Middle frontal gyrus (tissue), 1 donor: ENCODE results near the gene NRAP.
A peak's percentile ranks its signal among the peaks of the same experiment; 100 is the strongest.

Experiments used
- DNase-seq: peaks from one replicate; pipeline ENCODE4 v3.0.0-alpha.2; 2015; ENCODE audit warnings: low spot score; ENCODE audit errors: extremely low spot score

NRAP gene

DNA sequence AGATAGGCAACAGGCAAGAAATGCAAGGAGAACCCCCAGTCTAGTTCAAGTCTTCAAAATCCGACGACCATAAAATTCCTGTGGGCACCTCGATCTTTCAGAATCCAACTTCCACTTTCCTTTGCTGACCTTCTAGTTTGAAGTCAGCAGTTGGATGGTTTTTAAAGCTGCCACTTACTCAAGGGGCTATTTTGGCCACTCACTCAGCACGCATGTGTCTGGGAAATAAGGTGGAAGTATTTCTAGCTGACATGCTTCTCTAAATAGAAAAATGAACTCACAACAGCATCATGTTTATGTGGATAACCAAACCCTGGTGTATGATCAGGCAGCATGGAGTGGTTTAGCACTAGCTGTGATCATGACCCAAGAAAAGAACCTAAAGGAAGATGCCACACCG lies at the start of gene NRAP:
TSS of gene NRAP (minus strand) at position 134 of the 400 bp plus-strand sequence. CDS start 159 bp downstream, outside the sequence.
- DNase-seq = no peak

DNA sequence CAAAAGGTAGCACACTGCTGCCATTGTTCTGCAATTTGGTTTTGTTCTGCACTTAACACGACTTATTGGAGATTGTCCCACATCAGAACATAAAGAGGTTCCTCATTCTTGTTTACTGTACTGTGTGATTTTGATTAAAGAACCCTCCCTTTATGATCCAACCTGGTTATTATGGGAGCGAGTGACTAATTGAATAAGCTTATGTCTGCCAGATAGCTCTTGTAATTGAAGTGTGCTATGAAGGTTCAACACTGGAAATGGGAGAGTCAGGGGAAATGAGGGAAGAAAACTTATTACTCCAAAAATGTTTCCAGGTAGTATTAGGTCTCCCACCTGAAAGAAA lies 49.8 kb upstream of the NRAP start:
- DNase-seq = no peak

DNA sequence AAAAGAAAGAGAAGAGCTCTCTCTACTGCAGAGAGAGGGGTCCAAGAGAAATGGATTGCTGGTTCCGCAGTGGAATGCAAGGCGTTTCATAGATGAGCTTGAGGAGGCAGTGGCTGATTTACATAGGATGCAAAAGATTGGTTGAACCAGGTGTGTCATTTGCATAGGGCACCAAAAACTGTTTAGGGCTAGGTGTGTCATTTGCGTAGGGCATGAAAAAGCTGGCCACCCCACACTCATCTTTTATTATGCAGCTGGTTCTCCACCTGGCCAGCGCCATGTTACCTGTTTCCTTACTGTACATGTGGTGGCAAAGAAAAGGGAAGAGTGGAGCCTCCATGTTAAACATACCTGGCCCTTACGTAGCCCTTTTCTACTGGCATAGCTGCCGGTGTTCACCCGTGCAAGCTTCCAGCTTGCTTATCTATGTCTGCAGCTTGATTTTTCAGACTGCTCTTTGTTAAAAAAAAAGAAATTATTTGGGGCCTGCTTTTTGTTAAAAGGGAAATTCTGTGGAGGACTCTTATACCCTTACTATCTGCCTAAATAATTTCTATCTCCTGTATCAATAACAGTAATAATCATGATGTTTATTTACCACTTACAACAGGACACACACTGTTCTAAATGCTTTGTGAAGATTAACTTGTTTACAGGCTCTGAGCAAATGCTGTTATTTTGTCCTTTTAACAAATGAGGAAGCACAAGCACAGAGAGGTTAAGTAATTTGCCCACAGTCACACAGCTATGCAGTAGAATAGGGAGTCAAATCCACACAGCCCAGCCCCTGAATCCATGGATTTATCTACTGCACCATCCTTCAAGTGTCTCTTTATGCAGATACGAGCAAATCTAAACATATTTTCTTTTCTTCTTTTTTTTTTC lies 49.2 kb upstream of the NRAP start:
- no peak for DNase-seq

GRCh38 chr10:113712024-113712423 lies 48.2 kb upstream of the NRAP start:
- DNase-seq = no peak

- no peak for DNase-seq
These were observed 47.3 kb upstream of the NRAP start for GRCh38 chr10:113711142-113711541.

- no peak for DNase-seq
These were observed 45.5 kb upstream of the NRAP start for GRCh38 chr10:113709221-113709838.

DNA sequence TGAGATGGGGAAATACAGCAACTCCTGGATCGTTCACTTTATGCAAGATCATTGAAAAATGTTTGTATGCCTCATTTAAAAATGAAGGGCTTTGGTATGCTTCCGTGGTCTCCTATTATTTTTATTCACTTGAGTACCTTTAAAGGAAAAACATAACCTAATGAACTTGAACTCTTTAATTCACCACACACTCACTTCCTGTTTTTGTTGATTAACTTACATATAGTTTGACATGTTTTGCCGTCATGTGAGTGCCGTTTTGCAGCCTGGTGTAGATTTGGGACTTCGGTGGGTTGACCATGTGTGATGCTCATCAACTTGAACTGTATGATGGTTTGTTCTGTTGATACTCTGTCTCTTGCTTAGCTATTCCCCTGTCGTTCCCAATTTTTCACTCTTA lies 44.8 kb upstream of the NRAP start:
- no peak for DNase-seq

DNA sequence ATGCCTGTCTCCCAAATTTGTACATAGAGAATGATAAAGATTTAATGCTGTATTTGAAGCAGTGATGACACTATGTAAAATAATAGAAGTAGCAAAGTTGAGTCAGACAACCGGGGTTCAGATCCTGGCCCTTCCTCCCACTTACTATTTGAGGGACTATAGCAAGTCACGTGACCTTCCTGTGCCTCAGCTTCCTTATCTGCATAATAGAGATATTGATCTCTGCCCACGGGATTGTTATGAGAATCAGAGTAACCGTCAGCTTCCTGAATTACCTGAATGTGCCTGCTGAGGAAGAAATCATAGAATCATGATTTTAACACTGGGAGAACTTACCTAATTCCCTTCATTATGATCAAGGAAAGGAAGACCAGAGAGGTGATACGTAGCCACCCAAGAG lies 42.8 kb upstream of the NRAP start:
- no peak for DNase-seq

DNA sequence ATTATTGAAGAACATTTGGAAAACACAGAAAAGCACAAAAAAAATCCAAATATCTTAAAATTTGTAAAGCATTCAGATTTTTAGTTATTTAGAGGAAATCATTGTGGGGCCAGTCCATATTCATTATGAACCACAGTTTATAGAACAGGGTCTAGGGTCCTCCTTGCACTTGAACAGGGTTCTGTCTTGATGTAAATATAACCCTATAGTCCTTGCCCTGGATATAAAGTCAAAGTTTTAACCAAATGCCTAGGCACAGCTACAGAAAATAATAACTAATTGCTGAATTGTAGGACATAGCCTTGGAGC lies 41.5 kb upstream of the NRAP start:
- DNase-seq = no peak

GRCh38 chr10:113704637-113705343 lies 40.9 kb upstream of the NRAP start:
- peak; percentile 47 for DNase-seq

DNA sequence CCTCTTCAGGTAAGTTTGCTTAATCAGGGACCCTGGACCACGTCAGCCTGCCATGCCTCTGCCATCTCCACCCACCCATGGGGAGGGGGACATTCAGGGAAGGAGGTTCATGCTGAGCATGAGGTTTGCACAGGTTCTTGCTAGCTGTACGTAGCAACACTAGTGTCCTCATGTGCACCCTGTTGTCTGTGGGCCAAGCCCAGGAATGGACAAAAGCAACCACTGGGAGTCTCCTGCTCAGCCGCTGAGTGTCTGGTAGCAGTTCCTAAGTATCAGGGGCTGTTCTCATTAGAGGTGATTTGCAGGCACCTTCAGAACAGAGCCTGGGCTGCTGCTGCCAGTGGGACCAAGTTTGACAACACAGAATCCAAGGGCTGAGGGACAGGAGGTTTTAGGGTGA lies 33.8 kb upstream of the NRAP start:
- no peak for DNase-seq

DNA sequence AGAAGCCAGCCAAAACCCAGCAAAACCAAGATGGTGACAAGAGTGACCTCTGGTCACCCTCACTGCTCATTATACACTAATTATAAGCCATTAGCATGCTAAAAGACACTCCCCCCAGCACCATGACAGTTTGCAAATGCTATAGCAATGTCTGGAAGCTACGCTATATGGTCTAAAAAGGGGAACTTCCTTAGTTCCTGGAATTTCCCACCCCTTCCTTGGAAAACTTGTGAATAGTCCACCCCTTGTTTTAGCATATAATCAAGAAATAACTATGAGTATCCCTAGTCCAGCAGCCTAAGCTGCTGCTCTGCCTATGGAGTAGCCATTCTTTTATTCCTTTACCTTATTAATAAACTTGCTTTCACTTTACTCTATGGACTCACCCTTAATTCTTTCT lies 31.9 kb upstream of the NRAP start:
- no peak for DNase-seq

DNA sequence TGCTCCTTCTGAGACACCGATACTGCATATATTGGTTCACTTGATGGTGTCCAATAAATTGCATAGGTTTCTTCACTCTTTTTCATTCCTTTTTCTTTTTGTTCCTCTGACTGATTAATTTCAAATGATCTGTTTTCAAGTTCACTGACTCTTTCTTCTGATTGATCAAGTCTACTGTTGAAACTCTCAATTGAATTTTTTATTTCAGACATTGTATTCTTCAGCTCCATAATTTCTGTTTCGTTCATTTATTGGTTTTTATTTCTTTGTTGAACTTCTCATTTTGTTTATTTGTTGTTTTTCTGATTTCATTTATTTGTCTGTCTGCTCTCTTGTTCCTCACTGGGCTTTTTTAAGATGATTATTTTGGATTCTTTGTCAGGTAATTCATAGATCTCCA lies 29.5 kb upstream of the NRAP start:
- DNase-seq = no peak

DNA sequence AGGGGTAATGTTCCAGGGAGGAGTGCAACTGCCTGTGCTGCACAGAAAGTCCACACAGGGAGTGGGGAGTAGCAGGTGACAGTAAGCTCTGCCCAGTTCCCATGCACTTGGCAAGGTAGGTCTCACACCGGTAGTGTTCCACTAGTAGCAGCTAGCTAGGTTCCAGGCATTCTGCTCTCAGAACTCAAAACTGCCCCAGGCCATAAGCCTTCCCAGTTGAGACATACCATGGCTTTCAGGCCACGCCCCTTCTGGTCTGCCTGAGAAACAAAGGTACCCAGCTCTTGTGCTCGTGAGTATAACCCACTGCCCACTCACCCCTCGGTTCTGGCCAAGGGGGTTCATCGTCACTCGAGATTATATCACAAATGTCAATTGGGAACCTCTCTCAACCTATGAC lies 28.4 kb upstream of the NRAP start:
- DNase-seq = no peak

DNA sequence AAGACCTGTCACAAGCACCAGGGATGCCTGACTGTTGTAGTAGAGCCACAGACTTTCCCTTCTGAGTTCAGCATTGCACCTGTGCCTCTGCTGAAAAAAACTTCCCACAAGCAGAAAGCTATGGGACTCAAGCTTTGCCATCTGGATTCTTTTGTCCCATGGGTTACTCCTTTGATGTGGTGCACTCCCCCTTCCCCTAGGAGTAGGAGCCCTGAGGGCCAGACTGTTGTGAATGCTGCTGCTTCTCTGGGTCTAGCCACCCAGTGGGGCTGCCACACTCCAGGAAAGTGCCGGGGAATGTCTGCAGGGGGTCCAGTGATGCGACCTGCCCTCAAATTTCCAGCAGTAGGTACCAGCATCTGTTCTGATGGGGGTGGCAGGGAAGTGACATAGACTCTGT lies 27.5 kb upstream of the NRAP start:
- DNase-seq = no peak

DNA sequence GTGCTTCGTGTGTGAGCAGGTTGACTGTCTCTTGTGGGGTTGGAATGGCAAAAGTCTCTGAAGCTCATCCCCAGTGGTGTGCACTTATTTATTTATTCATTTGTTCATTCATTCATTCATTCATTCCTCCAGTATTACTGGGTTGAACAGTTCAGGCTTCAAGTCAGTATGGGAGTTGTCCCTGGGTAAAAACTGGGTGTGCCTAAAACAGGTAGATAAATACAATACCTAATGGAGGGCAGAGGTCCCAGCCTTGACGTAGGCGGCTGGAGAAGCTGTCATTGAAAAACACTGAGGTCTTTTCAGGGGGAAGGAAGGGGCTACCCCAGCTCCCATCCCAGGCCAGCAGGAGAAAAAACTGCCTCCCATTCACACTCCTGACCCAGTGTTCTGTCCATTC lies 26.9 kb upstream of the NRAP start:
- no peak for DNase-seq

GRCh38 chr10:113689574-113689973 lies 25.7 kb upstream of the NRAP start:
- DNase-seq = no peak

DNA sequence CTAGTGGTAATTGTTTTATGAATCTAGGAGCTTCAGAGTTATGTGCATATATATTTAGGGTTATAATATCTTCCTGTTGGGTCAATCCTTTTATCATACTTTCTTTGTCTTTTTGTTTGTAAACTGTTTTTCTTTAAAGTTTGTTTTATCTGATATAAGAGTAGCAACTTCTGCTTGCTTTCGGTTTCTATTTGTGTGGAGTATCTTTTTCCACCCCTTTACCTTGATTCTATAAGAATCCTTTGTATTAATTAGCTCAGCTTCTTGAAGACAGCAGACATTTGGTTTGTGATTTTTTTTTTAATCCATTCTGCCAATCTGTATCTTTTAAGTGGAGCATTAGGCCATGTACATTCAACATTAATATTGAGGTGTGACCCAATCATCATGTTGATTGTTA lies 25.2 kb upstream of the NRAP start:
- DNase-seq = no peak

GRCh38 chr10:113687037-113687436 lies 23.2 kb upstream of the NRAP start:
- no peak for DNase-seq

- DNase-seq = no peak
These were observed 22.2 kb upstream of the NRAP start for GRCh38 chr10:113686028-113686427.

DNA sequence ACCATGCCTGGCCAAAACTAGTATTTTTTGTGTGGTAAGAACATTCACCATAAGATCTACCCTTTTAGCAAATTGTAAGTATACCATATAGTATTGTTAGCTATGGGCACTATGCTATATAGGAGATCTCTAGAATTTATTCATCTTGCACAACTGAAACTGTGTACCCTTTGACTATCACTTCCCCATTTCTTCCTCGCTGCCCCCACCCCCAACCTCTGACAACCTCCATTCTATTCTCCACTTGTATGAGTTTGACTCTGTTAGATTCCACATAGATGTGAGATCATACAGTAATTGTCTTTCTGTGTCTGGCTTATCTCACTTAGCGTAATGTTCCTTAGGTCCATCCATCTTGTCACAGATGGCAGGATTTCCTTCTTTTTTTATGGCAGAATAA lies 19.5 kb upstream of the NRAP start:
- no peak for DNase-seq
